IMR-90 (cell line): ENCODE results near the gene KRR1. TPM values are rescaled to one million over a fixed set of nuclear protein-coding genes. Genes with fewer than 3 reads are reported as not detected.

Experiments
- ATAC-seq: fragments of 200-7000 bp; cut with Tn5 transposase; 2 replicates; pipeline ENCODE4 v1.9.1; 2020; ENCODE audit warnings: low read depth, mild to moderate bottlenecking, moderate library complexity
- BruUV-seq: library from RNA; stranded (reverse); fragments of 400-500 nt; replicated peaks from 2 replicates; lab custom pipeline; 2021; lab: Mats Ljungman, UMichigan
- CTCF ChIA-PET: fragments of 300-600 bp; formaldehyde crosslinking; extraction: SDS; loops from one replicate; lab custom pipeline; 2021; ENCODE audit warnings: antibody characterized with exemption; lab: Yijun Ruan, JAX
- POLR2A ChIA-PET: fragments of 300-600 bp; sonication (Branson Sonifier 250); formaldehyde crosslinking; loops from one replicate; lab custom pipeline; 2022; ENCODE audit warnings: antibody characterized with exemption; ENCODE audit not compliant: unreplicated experiment; lab: Charles Lee
- DNase-seq: peaks from one replicate; pipeline ENCODE4 v3.0.0; 2013
- H2AFZ ChIP-seq: replicated peaks from 2 replicates; pipeline ENCODE3; 2013; ENCODE audit warnings: low read length, mild to moderate bottlenecking; ENCODE audit not compliant: poor library complexity
- H2AK5ac ChIP-seq: 2 replicates; pipeline ENCODE4 v1.6.1; 2013; ENCODE audit warnings: low read depth, low read length, inconsistent platforms
- H2AK9ac ChIP-seq: replicated peaks from 2 replicates; pipeline ENCODE3; 2013; ENCODE audit warnings: mild to moderate bottlenecking, low read depth, low read length, moderate library complexity; ENCODE audit not compliant: poor library complexity
- H2BK120ac ChIP-seq: 2 replicates; pipeline ENCODE4 v1.6.1; 2013; ENCODE audit warnings: low read depth, low read length, inconsistent platforms
- H2BK15ac ChIP-seq: 3 replicates; pipeline ENCODE4 v1.6.1; 2013; ENCODE audit warnings: low read depth, low read length, inconsistent platforms
- H2BK20ac ChIP-seq: 2 replicates; pipeline ENCODE4 v1.6.1; 2013; ENCODE audit warnings: low read depth, mild to moderate bottlenecking, inconsistent platforms, low read length, moderate library complexity
- H2BK5ac ChIP-seq: 2 replicates; pipeline ENCODE4 v1.6.1; 2013; ENCODE audit warnings: mild to moderate bottlenecking, low read depth, low read length, inconsistent platforms; ENCODE audit not compliant: poor library complexity, severe bottlenecking
- H3K14ac ChIP-seq: replicated peaks from 2 replicates; pipeline ENCODE4 v1.6.1; 2013; ENCODE audit warnings: low read depth, low read length, inconsistent platforms
- H3K18ac ChIP-seq: 2 replicates; pipeline ENCODE4 v1.6.1; 2013; ENCODE audit warnings: low read depth, low read length, control low read depth
- H3K23ac ChIP-seq: 2 replicates; pipeline ENCODE4 v1.6.1; 2013; ENCODE audit warnings: low read depth, low read length, inconsistent platforms
- H3K27ac ChIP-seq: 2 replicates; pipeline ENCODE4 v1.5.1; 2013; ENCODE audit warnings: mild to moderate bottlenecking, control low read depth, low read length; ENCODE audit not compliant: insufficient read depth
- H3K27me3 ChIP-seq: 2 replicates; pipeline ENCODE4 v1.6.1; 2013; ENCODE audit warnings: low read length; ENCODE audit not compliant: control insufficient read depth, insufficient read depth
- H3K36me3 ChIP-seq: 2 replicates; pipeline ENCODE4 v1.6.1; 2013; ENCODE audit warnings: low read length, mixed read lengths; ENCODE audit not compliant: control insufficient read depth, insufficient read depth
- H3K4ac ChIP-seq: 2 replicates; pipeline ENCODE4 v1.6.1; 2013; ENCODE audit warnings: low read depth, low read length, inconsistent platforms
- H3K4me1 ChIP-seq: 2 replicates; pipeline ENCODE4 v1.6.1; 2013; ENCODE audit warnings: low read length, mixed read lengths; ENCODE audit not compliant: control insufficient read depth, insufficient read depth
- H3K4me2 ChIP-seq: 2 replicates; pipeline ENCODE4 v1.6.1; 2013; ENCODE audit warnings: low read depth, mild to moderate bottlenecking, control low read depth, low read length, moderate library complexity
- H3K4me3 ChIP-seq: 2 replicates; pipeline ENCODE4 v1.5.1; 2013; ENCODE audit warnings: low read depth, mild to moderate bottlenecking, control low read depth, low read length, moderate library complexity; ENCODE audit not compliant: insufficient read depth
- H3K56ac ChIP-seq: 2 replicates; pipeline ENCODE4 v1.6.1; 2013; ENCODE audit warnings: low read length, inconsistent platforms; ENCODE audit not compliant: insufficient read depth; ENCODE audit errors: extremely low read depth
- H3K79me1 ChIP-seq, 2 experiments: 2 replicates each; pipeline ENCODE4 v1.6.1; 2013; ENCODE audit warnings: low read length in 2 of 2, inconsistent platforms in 1 of 2, low read depth in 1 of 2
- H3K9ac ChIP-seq: 2 replicates; pipeline ENCODE4 v1.6.1; 2013; ENCODE audit warnings: low read depth, low read length, control low read depth
- H3K9me1 ChIP-seq: 2 replicates; pipeline ENCODE4 v1.6.1; 2013; ENCODE audit warnings: low read length, inconsistent platforms; ENCODE audit not compliant: insufficient read depth
- H3K9me3 ChIP-seq: 2 replicates; pipeline ENCODE4 v1.6.1; 2013; ENCODE audit warnings: low read length; ENCODE audit not compliant: control insufficient read depth, insufficient read depth
- H4K20me1 ChIP-seq: 2 replicates; pipeline ENCODE4 v1.6.1; 2013; ENCODE audit warnings: low read length, inconsistent platforms; ENCODE audit not compliant: insufficient read depth
- H4K5ac ChIP-seq: 2 replicates; pipeline ENCODE4 v1.6.1; 2013; ENCODE audit warnings: mild to moderate bottlenecking, low read depth, low read length, control low read depth
- H4K8ac ChIP-seq, 2 experiments: 2 replicates each; pipeline ENCODE4 v1.6.1; 2013; ENCODE audit warnings: low read depth in 2 of 2, low read length in 2 of 2, control low read depth in 1 of 2, inconsistent platforms in 1 of 2
- H4K91ac ChIP-seq: 2 replicates; pipeline ENCODE4 v1.6.1; 2013; ENCODE audit warnings: low read depth, low read length, inconsistent platforms; ENCODE audit not compliant: insufficient read depth
- BHLHE40 ChIP-seq: fragments of 150-350 bp; IDR thresholded peaks from 2 replicates; pipeline ENCODE4 v1.6.1; 2016; ENCODE audit warnings: mild to moderate bottlenecking, low read depth, low read length
- CEBPB ChIP-seq: IDR thresholded peaks from 2 replicates; pipeline ENCODE4 v1.6.1; 2012; ENCODE audit warnings: low read depth, low read length, improper control_type of control experiment
- CHD1 ChIP-seq: IDR thresholded peaks from 2 replicates; pipeline ENCODE4 v1.6.1; 2012; ENCODE audit warnings: low read depth, low read length, improper control_type of control experiment
- FOS ChIP-seq: fragments of 150-350 bp; IDR thresholded peaks from 2 replicates; pipeline ENCODE4 v1.6.1; 2016; ENCODE audit warnings: low read depth, low read length
- MAZ ChIP-seq: IDR thresholded peaks from 2 replicates; pipeline ENCODE4 v1.6.1; 2012; ENCODE audit warnings: low read depth, mild to moderate bottlenecking, low read length, improper control_type of control experiment, moderate library complexity, borderline replicate concordance
- MXI1 ChIP-seq: IDR thresholded peaks from 2 replicates; pipeline ENCODE4 v1.6.1; 2012; ENCODE audit warnings: low read depth, mild to moderate bottlenecking, low read length, moderate library complexity, borderline replicate concordance
- POLR2A ChIP-seq: IDR thresholded peaks from 2 replicates; pipeline ENCODE4 v1.6.1; 2012; ENCODE audit warnings: mild to moderate bottlenecking, low read depth, low read length
- RCOR1 ChIP-seq: IDR thresholded peaks from 2 replicates; pipeline ENCODE4 v1.6.1; 2012; ENCODE audit warnings: mild to moderate bottlenecking, low read length, improper control_type of control experiment; ENCODE audit not compliant: insufficient replicate concordance
- RFX5 ChIP-seq: IDR thresholded peaks from 2 replicates; pipeline ENCODE4 v1.8.0; 2012; ENCODE audit warnings: low read depth, mild to moderate bottlenecking, low read length, moderate library complexity
- SMC3 ChIP-seq: fragments of 150-350 bp; IDR thresholded peaks from 2 replicates; pipeline ENCODE4 v1.6.1; 2016; ENCODE audit warnings: low read depth, mild to moderate bottlenecking, antibody characterized with exemption, low read length, moderate library complexity
- USF2 ChIP-seq: fragments of 150-350 bp; IDR thresholded peaks from 2 replicates; pipeline ENCODE4 v1.6.1; 2017; ENCODE audit warnings: mild to moderate bottlenecking, antibody characterized with exemption, low read length, low read depth
- WGBS, 2 experiments: methylation state at CpG; one replicate each; pipeline versions ENCODE4 v1.1.5 to v1.1.7; 2013; ENCODE audit warnings: missing lambda C conversion rate in 2 of 2; ENCODE audit not compliant: insufficient read length in 1 of 2; ENCODE audit errors: extremely low coverage in 2 of 2; 5-methylcytosine and 5-hydroxymethylcytosine counted together
- dilution Hi-C: fragments of 300-500 bp; cut with HindIII; formaldehyde crosslinking; loops from one replicate; pipeline ENCODE4 v1.14.3; 2018; ENCODE audit warnings: low sequenced_read_pairs; ENCODE audit not compliant: unreplicated experiment
- in situ Hi-C: fragments of 300-500 bp; cut with MboI; formaldehyde crosslinking; loops from 3 replicates; pipeline ENCODE4 v1.14.3; 2019; ENCODE audit warnings: low sequenced_read_pairs, inconsistent platforms, mixed read lengths
- intact Hi-C: fragments of 100-400 bp; cut with micrococcal nuclease; formaldehyde crosslinking; loops from 2 replicates; pipeline ENCODE4 v1.10.0; 2022
- polyA plus RNA-seq, 3 experiments: library from polyadenylated mRNA; depleted of rRNA; stranded (reverse); fragments of >200 nt; gene quantifications; 2 replicates each; pipeline ENCODE4 v1.2.3, GENCODE V29; 2012; ENCODE audit warnings: low replicate concordance in 1 of 3
- total RNA-seq: library from RNA; depleted of rRNA; stranded (reverse); fragments of >200 nt; gene quantifications from 2 replicates; pipeline ENCODE4 v1.2.3, GENCODE V29; 2012

KRR1 gene
- total and polyA plus RNA-seq, 2 of the 4 experiments (the other 2 are of a cell fraction), result 18.3 to 31.4 TPM

- Histone ChIP-seq H3K56ac (no peak overlapping the region), H2AK9ac (no peak overlapping the region), H3K14ac (peak overlapping the region; percentile 83), H3K27ac (peak overlapping the region; percentile 75; the same call in 1 of the 2 replicates), H3K9me3 (no peaks in the 10 kb centered on the region), H2AFZ (peak overlapping the region; percentile 71), H4K5ac (peak overlapping the region; percentile 87), H2BK5ac (peak overlapping the region; percentile 87), H3K4me1 (peaks cover 20% of the 10 kb centered on the region), H3K27me3 (no peaks in the 10 kb centered on the region), H3K9ac (peak overlapping the region; percentile 58), H3K79me1 (no peaks in the 10 kb centered on the region), H2BK20ac (peak overlapping the region; percentile 85), H4K8ac (peak overlapping the region; percentile 60 to 82; a peak in 2 of 4 replicates), H3K23ac (peak overlapping the region; percentile 74; the same call in 1 of the 2 replicates), H3K4me2 (peak overlapping the region; percentile 33; the same call in 1 of the 2 replicates), H4K20me1 (no peaks in the 10 kb centered on the region), H3K9me1 (peaks cover 12% of the 10 kb centered on the region; the same call in 1 of the 2 replicates), H2BK120ac (peak overlapping the region; percentile 87), H3K4me3 (no peak overlapping the region), H3K18ac (peak overlapping the region; percentile 70), H3K36me3 (no peaks in the 10 kb centered on the region), H4K91ac (peak overlapping the region; percentile 78), H2AK5ac (peak overlapping the region; percentile 53; the same call in 1 of the 2 replicates), H2BK15ac (peak overlapping the region; percentile 87; the same call in 2 of the 3 replicates), H3K4ac (peak overlapping the region; percentile 61)
- no TSS peak for BruUV-seq
- ATAC-seq (no peak; the same call in 1 of the 2 replicates), DNase-seq (no peak)
- POLR2A ChIA-PET, result no interaction called here
- CTCF ChIA-PET, result interaction anchor here (0.7 kb wide), 1 partner anchor 25 kb away, joined by 3 read pairs; no protein-coding TSS in a partner anchor
- in situ Hi-C loops, result no loop called here
- intact Hi-C loops, result no loop called here
- TF ChIP-seq FOS (no peak), MXI1 (no peak), USF2 (no peak), RCOR1 (no peak), SMC3 (no peak), CEBPB (no peak), RFX5 (no peak), CHD1 (no peak), MAZ (no peak), BHLHE40 (no peak), POLR2A (no peak)
- dilution Hi-C loops, result no loop called here
- WGBS, 2 experiments, result no CpG with 5 or more reads among the region's 1 CpG
Observed at GRCh38 chr12:75553398-75553797, 42.0 kb upstream of the KRR1 start.
